Large intestine (tissue), 3 donors: ENCODE results near the gene CTNS. TPM values are rescaled to one million over a fixed set of nuclear protein-coding genes. Genes with fewer than 3 reads are reported as not detected.

Source experiments
- DNase-seq, 2 donors: peaks; one replicate each; pipeline versions ENCODE4 v3.0.0 to v3.0.0-alpha.2; 2013
- H3K27ac ChIP-seq: one replicate; pipeline ENCODE4 v1.5.1; 2013; ENCODE audit warnings: low read length
- H3K27me3 ChIP-seq: 2 replicates; pipeline ENCODE4 v1.6.1; 2013; ENCODE audit warnings: low read length; ENCODE audit not compliant: control insufficient read depth, insufficient read depth
- H3K36me3 ChIP-seq: 2 replicates; pipeline ENCODE4 v1.6.1; 2013; ENCODE audit warnings: low read length; ENCODE audit not compliant: control insufficient read depth, insufficient read depth
- H3K4me1 ChIP-seq: one replicate; pipeline ENCODE4 v1.6.1; 2013; ENCODE audit warnings: low read length; ENCODE audit not compliant: control insufficient read depth, insufficient read depth
- H3K4me3 ChIP-seq: one replicate; pipeline ENCODE4 v1.5.1; 2013; ENCODE audit warnings: low read length
- H3K9me3 ChIP-seq: one replicate; pipeline ENCODE4 v1.6.1; 2013; ENCODE audit warnings: mild to moderate bottlenecking, low read depth, low read length, moderate library complexity; ENCODE audit not compliant: control insufficient read depth
- WGBS: methylation state at CpG from one replicate; pipeline ENCODE4 v1.1.5; 2013; ENCODE audit warnings: low lambda C conversion rate; ENCODE audit not compliant: insufficient coverage; 5-methylcytosine and 5-hydroxymethylcytosine counted together
- polyA plus RNA-seq: library from polyadenylated mRNA; unstranded; fragments of 120-200 nt; gene quantifications from one replicate; pipeline ENCODE4 v1.2.1, GENCODE V29; 2013

CTNS gene
- polyA plus RNA-seq, 1 donor: 21.7 TPM

DNA sequence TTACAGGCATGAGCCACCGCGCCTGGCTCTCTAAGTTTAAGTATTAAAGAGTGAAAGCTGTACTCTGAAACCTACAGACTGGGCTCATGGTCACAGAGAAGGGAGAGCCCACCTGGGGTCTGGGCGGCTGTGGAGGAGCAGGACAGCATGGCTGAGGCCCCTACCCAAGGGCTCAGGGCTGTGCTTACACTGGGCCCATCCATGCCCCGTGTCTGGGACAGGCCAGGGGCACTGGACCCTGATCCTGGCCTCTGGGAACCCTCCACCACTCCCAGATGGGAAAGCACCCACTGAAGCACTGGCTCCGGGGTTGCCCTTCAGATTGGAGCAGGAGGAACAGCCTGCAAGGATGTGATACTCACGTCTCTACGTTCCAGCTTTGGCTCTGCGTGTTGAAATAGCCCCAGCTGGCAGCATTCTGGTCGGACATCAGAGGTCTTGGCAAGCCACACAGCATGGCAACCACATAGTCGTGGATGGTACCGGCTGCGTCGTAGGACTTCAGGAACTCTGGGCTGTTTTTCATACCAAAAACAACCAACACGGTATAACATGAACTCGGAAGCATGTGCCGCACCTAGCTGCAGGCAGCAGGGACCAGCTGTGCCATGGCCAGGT, 13.5 kb upstream of the CTNS start:
- H3K27ac ChIP-seq: no peak overlapping the region
- peaks cover 73% of the 10 kb centered on the region for H3K36me3 ChIP-seq
- no peaks in the 10 kb centered on the region for H3K4me1 ChIP-seq
- no CpG with 5 or more reads among the region's 16 CpGs for WGBS
- no peak overlapping the region for H3K4me3 ChIP-seq
- H3K27me3 ChIP-seq: no peaks in the 10 kb centered on the region
- DNase-seq: no peak
- no peaks in the 10 kb centered on the region for H3K9me3 ChIP-seq

DNA sequence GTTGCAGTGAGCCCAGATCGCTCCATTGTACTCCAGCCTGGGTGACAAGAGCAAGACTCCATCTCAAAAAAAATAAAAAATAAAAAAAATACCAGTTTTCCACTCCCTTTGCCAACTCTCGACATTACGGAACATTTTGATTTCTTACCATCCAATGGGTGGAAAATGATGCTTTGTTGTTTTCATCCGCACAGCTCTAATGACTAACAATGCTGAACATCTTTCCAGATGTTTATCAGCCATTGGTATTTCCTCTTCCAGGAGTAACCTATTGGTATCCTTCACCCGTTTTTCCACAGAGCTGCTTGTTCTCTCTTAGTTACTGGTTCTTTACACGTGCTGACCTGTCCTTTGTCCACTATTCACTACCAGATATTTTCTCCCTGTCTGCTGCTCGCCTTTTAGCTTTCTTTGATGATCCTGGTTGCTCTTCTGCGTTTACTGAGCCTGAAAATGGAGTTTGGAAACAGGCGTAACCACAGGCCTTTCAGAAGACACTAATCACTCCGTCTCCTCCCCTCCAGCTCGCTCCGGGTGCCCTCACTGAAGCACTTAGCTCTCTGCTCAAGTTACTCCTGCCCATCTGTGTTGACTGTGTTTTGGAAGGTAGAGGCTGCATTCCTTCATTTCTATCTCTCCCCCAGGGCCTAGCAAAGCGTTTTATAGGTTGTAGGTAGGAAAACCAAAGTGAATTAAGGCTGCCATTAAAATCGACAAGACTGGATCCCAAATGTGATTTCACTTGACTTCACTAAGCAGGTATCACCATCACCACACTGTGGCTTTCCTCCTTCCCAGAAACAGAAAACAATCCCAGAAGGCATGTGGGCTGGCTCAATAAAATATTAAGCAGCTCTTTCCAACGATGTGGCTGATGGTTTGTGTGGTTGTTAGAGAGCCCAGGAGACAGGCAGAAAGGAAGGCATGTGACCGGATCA, 9.5 kb upstream of the CTNS start:
- Histone ChIP-seq H3K27ac (no peak overlapping the region), H3K4me1 (no peaks in the 10 kb centered on the region), H3K4me3 (no peak overlapping the region), H3K36me3 (peaks cover 68% of the 10 kb centered on the region), H3K27me3 (no peaks in the 10 kb centered on the region), H3K9me3 (no peaks in the 10 kb centered on the region)
- DNase-seq: no peak
- WGBS: 100% methylated on average over 6 of the region's 16 CpGs

DNA sequence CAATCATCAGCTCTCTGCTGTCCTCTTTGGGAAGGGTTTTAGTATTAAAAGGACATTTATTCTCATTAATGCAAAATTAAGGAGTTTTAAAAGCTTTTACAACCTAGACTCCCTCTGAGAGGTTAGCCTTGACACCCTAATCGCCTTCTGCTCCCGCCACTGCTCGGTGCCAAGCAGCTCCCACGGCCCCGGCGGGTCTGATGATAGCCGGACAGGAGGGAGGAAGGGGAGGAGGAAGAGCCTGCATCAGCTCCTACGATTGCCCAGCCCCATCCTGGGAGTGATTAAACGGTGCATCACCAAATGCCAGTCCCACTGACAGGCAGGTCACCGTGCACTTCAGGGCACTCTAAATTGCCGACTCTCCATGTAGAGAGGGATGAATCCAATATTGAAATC, 8.8 kb upstream of the CTNS start:
- no peaks in the 10 kb centered on the region for H3K27me3 ChIP-seq
- H3K9me3 ChIP-seq: no peaks in the 10 kb centered on the region
- H3K36me3 ChIP-seq: peaks cover 68% of the 10 kb centered on the region
- WGBS: no CpG with 5 or more reads among the region's 11 CpGs
- no peak overlapping the region for H3K27ac ChIP-seq
- DNase-seq: no peak
- H3K4me1 ChIP-seq: no peaks in the 10 kb centered on the region
- H3K4me3 ChIP-seq: no peak overlapping the region

DNA sequence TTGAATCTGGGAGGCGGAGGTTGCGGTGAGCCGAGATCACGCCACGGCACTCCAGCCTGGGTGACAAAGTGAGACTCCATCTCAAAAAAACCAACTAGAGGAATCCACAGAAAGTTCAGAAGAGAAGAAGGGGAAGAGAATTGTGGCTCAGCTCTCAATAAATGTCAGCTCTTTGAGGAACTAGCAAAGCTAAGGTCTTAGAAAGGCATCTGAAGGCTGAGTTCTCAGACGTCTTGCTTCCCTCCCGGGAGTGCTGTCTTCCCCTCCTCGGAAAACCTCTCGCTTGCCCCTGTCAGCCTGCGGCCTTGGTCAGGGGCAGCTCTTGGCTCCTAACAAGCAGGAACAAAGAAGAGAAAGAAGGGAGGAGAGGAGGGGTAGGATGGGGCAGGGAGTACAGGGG, 5.8 kb upstream of the CTNS start:
- Histone ChIP-seq H3K27me3 (no peaks in the 10 kb centered on the region), H3K36me3 (peaks cover 43% of the 10 kb centered on the region), H3K4me1 (peaks cover 10% of the 10 kb centered on the region), H3K27ac (no peak overlapping the region), H3K4me3 (no peak overlapping the region), H3K9me3 (no peaks in the 10 kb centered on the region)
- no peak for DNase-seq
- no CpG with 5 or more reads among the region's 10 CpGs for whole genome bisulfite sequencing

DNA sequence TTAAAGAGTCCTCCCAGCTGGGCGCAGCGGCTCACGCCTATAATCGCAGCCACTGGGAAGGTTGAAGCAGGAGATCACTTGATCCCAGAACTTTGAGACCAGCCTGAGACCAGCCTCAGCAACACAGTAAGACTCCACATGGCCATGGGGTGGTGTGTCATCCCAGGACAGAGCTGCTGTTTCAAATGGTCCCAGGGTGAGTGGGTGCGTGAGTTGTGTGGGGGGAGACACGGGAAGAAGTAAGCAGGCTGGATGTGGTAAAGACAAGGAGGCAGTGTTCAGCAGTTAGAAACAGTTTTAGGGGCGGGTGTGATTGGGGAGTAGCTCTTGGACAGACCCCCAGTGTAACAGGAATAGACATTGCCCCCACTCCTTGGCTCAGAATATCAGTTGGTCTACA, 4.3 kb upstream of the CTNS start:
- Histone ChIP-seq H3K9me3 (no peaks in the 10 kb centered on the region), H3K4me3 (no peak overlapping the region), H3K27me3 (no peaks in the 10 kb centered on the region), H3K27ac (no peak overlapping the region), H3K4me1 (peaks cover 10% of the 10 kb centered on the region), H3K36me3 (peaks cover 36% of the 10 kb centered on the region)
- 100% methylated on average over 1 of the region's 7 CpGs for WGBS
- DNase-seq: no peak

DNA sequence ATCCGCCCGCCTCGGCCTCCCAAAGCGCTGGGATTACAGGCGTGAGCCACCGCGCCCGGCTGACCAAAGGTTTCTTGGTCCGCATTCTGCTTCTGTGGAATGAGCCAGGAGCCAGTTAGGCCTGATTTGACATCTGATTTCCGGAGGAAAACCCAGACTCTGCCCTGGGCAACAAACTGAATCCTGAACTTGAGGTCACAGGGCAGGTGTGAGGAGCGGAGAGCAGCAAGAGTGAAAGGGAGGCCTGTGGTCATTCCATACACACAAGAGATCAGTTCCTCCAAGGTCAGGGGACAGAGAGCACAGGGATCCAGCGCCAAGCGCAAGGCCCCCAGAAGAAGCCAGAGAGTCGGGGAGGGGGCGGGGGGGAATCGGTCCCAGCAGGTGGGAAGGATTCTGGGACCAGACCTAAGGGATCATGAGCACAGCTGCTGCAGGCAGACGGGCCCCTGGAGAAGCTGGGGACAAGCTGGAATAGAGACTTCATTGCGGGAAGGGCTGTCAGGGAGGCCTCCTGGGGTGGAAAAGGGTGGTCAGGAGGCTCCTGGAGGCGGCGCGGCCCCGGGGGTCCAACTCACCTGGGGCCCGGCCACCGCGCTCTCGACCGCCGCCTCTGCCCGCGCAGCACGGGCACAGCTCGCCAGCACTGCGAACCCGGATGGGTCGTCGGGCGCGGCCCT, 946 bp upstream of the CTNS start:
- peaks cover 10% of the 10 kb centered on the region for H3K4me1 ChIP-seq
- no peaks in the 10 kb centered on the region for H3K27me3 ChIP-seq
- WGBS: no CpG with 5 or more reads among the region's 38 CpGs
- peaks cover 15% of the 10 kb centered on the region for H3K36me3 ChIP-seq
- peak; percentile 78 to 92 for DNase-seq
- peak overlapping the region; percentile 76 for H3K4me3 ChIP-seq
- H3K27ac ChIP-seq: peak overlapping the region; percentile 97
- H3K9me3 ChIP-seq: no peaks in the 10 kb centered on the region

DNA sequence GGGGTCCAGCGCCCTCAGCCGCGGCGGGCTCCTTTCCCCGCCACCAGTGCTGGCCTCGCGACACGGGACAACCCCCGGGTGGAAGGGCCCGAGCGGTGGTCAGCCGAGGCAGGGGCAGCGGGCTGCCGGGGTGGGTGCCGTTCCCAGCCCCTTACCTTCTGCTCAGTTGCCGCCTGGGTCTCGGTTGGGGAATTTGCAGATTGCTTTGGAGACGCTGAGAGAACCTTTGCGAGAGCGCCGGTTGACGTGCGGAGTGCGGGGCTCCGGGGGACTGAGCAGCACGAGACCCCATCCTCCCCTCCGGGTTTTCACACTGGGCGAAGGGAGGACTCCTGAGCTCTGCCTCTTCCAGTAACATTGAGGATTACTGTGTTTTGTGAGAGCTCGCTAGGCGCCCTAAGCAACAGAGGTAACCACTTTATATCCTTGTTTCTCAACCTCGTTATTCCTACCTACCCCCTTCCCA, 381 bp downstream of the CTNS start:
- peaks cover 10% of the 10 kb centered on the region for H3K4me1 ChIP-seq
- 8% methylated on average over 5 of the region's 31 CpGs for WGBS
- peaks cover 12% of the 10 kb centered on the region for H3K36me3 ChIP-seq
- no peaks in the 10 kb centered on the region for H3K27me3 ChIP-seq
- H3K4me3 ChIP-seq: peak overlapping the region; percentile 76
- peak overlapping the region; percentile 97 for H3K27ac ChIP-seq
- DNase-seq: no peak
- no peaks in the 10 kb centered on the region for H3K9me3 ChIP-seq

DNA sequence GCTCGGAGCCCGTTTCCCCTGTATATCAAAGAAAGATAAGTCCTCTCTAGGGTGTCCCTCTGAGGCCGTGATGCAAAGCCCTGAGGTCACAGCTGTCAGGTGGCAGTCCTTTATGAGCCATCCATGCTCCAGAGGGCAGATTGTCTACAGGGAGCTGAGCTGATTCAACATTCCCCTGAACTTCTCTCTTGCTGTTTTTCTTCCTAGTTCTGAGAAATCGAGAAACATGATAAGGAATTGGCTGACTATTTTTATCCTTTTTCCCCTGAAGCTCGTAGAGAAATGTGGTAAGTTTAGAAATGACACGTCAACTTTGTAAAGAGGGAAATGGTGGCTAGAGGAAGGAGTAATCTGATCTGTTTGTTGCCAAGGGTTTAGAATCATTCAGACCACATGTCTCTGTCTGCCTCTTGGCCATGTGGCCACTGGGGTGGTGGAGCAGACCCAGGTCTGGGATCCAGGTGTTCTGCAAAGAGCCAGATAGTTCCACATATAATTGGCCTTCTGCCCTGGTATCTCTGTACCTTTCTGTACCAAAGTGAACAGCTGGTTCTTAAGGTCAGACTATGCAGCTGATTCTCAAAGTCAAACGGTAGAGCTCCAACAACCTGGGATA, 3.5 kb downstream of the CTNS start:
- H3K27ac ChIP-seq: no peak overlapping the region
- peak; percentile 48 to 58 for DNase-seq

DNA sequence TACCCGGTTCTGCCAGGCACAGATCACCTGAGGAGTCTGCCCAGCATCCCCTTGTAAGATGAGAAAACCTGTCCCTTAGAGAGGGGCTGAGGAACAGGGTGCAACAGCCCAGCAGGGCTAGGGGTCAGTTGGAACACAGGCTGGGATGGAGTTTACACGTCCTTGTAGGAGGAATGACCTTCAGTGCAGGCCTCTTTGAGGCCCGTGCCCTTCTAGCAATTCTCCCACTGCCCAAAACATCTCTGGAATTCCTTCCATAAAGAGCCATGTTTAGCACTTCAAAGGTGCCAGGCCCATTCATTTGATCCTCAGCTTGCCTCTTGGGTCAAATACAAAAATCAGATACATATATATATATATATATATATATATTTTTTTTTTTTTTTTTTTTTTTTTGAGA, 4.5 kb downstream of the CTNS start:
- no CpG with 5 or more reads among the region's 3 CpGs for WGBS
- no peak overlapping the region for H3K27ac ChIP-seq
- H3K9me3 ChIP-seq: no peaks in the 10 kb centered on the region
- peaks cover 20% of the 10 kb centered on the region for H3K36me3 ChIP-seq
- DNase-seq: no peak
- H3K4me1 ChIP-seq: no peaks in the 10 kb centered on the region
- H3K4me3 ChIP-seq: no peak overlapping the region
- H3K27me3 ChIP-seq: no peaks in the 10 kb centered on the region

More for the DNA sequence above, 3.5 kb downstream of the CTNS start:
- no peaks in the 10 kb centered on the region for H3K9me3 ChIP-seq
- H3K36me3 ChIP-seq: peaks cover 18% of the 10 kb centered on the region
- WGBS: no CpG with 5 or more reads among the region's 7 CpGs
- H3K27me3 ChIP-seq: no peaks in the 10 kb centered on the region
- no peak overlapping the region for H3K4me3 ChIP-seq
- H3K4me1 ChIP-seq: no peaks in the 10 kb centered on the region
